NCI-H2227 treated with DMSO at 0.1 percent for 48 hours (cell line): ENCODE measurements around the gene DSTN.

Experiments
- DNase-seq: peaks from one replicate; lab custom pipeline; 2025; lab: John Stamatoyannopoulos, UW

The DSTN gene

DNA sequence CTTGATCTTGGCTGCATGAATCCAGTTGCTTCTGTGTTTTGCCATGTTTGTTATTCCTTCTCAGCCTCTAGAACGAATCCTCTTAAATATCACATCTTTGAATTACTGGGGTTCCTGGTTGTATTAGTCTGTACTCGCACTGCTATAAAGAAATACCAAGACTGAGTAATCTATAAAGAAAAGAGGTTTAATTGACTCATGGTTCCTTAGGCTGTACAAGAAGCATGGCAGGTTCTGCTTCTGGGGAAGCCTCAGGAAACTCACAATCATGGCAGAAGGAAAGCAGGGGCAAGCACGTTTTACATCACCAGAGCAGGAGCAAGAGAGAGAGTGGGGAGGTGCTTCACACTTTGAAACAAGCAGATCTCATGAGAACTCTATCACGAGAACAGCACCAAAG is 20.7 kb upstream of the DSTN start:
- DNase-seq: no peak

DNA sequence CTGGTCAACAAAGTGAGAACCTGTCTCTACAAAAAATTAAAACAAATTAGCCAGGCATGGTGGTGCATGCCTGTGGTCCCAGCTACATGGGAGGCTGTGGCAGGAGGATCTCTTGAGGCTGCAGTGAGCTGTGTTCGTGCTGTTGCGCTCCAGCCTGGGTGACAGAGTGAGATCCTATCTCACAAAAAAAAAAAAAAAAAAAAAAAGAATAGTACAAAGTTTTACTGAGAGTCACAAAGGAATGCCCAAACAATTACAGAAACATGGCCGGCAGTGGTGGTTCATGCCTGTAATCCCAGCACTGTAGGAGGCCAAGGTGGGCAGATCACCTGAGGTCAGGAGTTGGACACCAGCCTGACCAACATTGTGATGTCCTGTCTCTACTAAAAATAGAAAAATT is 14.8 kb upstream of the DSTN start:
- DNase-seq: no peak

DNA sequence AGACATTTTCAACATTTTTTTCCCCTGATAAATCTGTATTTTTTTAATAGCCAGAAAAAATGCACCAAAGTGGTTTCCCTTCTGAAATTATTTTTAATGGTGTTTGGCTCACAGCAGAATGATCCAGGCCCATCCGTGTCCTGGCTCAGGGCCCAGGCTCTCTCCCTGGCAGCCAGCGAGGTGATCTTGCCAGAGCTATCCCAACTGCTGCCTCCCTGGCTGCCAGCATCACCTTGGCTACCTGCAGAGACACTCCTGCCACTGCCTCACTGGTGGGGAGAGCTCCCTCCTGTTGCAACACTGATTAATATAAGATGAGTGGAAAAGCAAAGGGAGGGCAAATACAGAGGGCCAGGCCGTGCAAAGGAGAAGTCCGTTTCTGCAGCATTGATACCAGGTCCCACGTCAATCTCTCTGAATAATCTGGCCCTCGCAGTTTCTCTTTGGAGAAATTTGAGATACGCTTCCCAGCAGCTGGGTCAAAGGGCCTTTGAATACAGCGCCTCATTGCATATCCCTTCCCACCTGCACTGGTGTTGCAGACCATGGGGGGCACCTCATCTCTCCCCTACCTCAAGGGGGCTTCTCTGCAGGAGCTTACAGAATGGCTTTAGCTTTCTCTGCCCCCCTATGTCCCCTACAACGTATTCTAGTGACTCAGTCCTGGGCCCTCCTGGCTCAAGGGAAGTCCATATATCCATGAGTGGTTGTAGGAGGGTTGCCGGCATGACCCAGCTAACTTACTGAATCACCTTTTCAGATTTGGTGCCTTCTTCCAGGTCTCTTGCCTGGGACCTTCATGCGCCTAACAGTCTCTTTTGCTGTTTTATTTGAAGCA is 12.8 kb upstream of the DSTN start:
- no peak for DNase-seq

DNA sequence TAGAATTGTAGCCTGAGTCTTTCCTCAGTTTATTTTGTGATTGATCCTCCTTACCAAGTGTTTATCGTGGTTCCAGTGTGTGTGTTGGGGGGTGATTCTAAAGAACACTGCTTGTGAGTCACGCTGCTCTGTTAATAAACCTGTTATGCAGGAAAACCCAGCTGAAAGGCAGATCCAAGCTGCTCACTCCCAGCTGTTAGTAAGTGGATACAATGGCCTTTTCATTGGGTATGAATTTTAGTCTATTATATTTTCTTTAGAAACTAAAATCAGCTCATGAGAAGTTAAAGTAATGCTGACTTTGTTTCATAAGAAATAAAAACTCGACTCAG is 12.2 kb upstream of the DSTN start:
- DNase-seq: no peak

DNA sequence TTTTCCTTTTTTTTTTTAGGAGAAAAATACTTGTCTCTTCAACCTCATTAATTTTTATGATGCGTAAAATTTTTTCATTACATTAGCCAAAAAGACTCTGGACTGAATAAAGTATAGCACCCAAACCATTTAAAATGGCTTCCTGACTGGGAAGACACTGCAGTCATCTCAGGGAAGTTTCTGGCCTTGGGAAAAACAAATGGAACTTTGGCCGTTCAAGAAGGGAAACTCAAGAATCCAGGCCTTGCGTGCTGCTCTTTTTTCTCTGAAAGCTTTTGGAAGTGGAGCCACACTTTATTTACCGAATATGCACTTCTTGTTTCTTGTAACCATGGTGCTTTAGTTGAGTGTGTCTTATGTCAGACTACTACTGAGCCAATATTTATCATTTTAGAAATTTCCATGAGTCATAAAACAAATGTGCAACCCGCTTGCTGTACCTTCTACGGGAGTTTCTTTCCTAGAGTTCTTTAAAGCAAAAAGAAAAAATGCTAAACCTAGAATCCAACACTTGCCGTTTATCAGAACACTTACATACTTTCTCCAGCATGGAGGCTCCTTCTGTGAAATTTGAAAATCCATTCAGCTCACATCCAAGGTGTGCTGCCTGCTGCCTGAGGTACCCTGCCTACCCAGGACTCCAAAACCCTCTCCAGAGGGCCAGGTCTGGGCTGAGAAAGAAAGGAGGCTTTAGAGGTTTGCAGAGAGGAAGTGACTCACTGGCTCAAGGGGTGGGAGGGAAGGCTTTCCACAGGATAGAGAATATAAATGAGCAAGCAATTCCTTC is 11.5 kb upstream of the DSTN start:
- DNase-seq: no peak

DNA sequence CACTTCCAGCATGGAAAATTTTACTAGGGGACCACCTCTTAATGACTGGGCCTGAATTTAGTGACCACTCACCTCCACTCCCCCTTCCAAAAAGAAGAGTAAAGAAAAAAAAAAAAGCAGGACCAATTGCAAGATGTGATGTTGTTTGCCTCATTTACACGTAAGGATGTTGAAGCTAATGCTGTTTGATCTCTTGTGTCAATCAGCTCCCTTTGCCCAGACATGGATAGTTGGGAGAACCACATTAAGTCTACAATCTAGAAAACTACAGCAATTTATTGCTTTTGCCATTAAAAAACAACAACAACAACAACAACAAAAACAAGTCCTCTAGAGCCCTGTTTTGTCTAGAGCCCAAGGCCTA is 11.0 kb upstream of the DSTN start:
- no peak for DNase-seq

DNA sequence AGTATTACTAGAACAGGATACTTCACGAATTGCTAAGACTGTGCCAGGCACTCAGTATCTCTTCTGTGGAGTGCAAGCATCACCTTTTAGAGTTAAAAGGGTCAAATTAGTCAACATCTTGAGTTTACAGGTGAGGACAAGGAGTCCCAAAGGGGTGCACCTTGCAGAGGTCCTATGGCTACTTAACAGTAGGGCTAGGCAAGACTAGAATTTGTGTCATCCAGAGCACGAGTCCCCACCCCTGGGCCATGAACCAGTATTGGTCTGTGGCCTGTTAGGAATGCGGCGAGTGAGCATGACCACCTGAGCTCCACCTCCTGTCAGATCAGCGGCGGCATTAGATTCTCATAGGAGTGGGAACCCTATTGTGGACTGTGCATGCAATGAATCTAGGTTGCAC is 10.5 kb upstream of the DSTN start:
- DNase-seq: no peak

DNA sequence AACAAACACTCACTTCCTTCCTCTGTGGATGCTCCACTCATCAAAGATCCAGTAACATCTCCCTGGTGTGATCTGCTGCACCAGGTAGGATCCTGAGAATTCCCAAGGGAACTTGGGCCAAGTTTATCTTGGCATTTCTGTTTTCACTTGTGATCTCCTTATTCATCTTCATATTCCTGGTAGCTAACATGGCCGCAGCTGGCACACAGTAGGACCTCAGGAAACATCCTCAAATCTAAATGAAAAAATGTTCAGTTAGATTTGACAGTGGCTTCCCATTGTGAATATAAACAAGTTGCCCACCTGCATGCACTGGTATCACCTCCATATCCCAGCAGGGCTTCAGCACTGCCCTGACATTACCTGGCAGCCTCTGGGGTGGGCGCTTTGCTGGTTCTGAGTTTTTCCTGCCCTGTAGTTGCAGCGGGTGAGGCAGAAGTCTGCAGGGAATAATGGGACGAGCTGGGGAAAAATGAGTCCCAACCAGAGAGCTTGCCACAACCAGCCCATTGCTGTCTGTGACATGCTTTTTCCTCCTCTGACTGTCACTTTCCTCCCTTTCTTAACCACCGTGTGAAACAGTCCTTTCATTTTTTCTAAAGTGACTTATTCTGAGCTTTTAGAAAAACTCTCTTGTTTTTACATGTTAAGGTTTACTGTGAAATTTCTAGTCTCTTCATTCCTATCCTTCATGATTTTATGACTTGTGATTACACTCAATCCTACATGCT is 9.4 kb upstream of the DSTN start:
- no peak for DNase-seq

DNA sequence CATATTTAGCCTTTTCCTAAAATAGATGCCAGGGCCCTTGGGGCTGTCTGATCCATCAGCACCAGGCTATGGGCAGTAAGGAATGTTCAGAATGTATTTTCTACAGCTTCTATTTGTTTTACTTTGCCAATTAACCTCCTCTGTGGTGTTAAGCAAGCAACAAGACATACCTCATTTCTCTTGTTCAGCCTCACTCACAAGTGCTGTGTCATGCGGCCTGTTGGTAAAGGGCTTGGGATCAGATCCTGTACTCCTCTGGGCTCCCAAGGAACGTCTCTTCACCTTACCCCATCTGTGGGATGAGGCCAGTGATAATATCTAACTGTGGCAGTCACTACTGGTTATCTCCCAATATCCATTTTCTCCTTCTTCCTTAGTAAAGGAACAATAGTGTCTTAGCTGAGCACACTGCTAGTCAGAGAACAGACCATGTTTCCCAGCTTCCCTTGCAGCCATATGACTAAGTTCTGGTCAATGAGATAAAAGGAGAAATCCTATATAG is 7.0 kb upstream of the DSTN start:
- no peak for DNase-seq

DNA sequence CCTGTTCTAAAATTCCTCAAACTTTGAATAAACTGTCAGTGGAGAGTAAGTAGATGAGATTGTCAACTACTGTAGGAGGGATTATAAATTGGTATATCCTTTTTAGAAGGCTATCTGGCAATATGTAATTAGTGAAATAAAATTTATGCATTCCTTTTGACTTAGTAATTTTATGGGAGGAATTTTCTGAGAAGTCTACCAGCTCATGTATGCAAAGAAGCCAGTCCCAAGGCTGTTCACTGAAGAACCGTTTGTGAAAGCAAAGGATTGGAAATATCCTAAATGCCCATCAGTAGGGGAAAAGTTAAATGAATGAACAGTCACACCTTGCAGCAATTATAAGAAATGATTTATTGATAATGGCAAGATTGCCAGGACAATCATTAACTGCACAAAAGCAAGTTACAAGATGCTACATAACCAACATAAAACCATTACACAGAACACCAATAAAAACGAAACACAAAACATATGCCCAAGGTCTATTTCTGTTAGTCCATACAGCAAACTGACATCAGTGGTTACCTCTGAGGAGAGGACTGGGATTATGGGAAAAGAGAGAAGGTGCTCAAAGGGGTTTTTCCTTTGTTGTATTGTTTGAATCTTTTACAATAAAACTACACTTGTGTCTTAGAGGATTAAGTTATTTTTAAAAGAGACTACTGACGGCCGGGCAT is 4.6 kb upstream of the DSTN start:
- no peak for DNase-seq

DNA sequence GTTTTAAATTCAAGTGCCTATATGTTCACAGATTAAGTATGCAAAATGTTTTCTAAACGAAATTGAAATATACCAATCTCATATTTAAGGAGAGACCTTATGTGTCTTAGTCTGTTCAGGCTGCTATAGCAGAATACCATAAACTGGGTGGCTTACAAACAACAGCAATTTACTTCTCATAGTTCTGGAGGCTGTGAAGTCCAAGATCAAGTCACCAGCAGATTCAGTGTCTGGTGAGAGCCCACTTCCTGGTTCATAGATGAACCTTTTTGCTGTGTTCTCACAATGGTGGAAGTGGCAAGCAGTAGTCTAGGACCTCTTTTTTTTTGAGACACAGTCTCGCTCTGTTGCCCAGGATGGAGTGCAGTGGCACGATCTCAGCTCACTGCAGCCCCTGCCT is 3.5 kb upstream of the DSTN start:
- no peak for DNase-seq

DNA sequence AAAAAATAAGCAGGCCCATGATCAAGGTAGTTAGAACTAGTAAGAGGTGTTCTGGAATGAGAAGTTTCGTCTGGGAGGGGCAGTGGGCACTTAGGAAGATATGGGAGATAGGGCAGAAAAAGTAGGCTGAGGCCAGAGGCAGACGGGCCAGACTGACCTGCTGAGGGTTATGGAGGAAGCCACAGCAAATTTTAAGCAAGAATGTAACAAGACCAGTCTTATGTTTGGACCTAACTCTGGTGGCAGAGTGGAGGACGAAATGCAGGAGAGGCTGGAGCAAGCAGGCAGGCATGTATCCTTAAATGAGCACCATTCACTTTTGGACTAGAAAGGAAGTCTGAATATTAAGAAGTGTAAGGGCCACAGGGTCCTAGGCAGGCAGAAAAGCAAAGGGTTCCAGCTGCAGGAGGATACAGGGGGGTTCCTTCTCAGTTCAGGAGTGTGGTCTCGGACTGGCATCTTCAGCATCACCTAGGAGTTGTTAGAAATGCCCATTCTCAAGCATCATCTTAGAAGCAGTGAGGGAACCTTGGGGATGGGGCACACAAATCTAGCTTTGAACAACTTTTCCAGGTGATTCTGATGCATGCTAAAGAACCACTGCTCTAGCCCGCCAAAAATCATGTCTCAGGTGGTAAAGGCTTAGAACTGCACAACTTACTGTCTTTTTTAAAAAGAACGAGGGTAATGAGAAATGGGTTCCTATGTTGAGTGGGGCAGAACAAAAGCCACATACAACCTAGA is 1.7 kb upstream of the DSTN start:
- peak; percentile 8 for DNase-seq

DNA sequence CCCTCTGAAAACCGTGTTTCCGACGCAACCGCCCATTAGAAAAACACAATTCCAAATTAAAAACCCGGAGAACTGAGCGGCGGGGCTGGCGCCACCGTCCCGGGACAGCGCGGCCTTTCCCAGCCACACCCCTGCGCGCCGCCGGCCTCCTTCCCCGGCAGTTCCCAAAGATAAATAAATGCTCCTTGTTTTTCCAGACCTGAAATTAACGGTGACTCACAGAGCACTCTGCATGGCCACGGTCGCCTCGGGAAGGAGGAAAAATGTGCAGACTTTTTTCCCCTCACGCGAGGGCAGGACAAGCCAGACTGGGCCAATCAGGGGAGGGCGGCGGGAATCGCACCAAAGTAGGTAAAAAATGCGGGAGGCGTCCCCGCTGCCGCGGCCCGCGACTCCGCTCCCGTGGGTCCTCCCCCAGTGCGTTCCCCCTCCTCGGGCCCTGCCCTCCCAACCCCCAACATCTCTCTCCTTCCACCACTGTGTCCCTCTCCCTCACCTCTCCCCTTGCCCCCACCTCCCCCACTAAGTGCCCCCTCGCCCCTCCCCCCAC is 828 bp upstream of the DSTN start:
- DNase-seq: peak; percentile 68

DNA sequence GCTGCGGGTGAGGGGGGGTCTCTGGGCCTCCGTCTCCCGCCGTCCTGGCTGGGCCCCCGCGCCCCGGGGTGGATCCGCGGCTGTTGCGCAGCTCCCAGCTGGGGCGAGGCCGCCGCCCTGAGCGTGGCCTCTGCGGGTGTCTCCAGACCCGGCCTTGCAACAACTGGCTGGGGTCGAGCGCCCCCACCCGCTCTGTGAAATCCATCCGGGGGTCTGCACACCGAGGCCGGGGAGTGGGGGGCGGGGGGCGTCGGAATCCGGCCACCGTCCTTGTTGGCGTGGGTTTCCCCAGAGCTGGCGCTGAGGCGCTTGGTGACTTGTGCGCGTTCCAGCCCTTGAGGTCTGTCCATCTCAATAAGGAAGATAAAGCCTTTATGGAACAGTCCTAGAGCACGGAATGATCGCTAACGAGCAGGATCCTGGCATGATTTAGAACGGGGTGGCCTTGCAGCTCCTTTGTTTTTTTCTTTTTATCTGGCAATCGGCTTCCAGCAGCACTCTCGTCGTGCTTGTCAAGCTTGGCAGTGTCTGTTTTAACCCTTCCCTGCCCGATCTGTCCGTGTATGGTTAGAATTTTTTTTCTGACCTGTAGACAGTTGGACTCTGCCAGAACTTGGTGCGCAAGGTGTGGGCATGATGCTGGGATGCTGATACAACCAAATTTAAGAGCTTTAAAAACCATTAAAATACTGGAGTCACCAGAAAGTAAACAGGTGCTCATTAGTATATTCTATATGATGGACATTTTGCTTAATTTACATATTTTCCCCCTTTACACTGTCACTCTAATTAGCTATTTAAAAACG is 675 bp downstream of the DSTN start:
- DNase-seq: peak; percentile 56

DNA sequence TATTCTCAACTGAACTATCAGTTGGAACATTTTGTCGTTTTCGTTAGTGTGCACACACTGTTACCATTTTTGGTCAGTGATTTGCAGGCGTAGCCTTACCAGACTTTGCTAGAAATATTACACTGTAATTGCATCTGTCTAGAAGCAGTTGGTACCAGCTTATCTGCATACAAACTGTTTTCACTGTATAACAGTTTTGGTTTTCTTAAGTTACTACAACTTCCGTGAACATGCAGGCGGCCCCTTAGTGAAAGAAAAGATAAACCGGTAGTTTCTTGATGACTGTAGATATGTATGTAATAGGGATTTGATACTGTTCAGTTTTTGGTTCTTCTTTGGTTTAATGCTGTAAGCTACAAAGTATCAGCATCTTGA is 1.3 kb downstream of the DSTN start:
- DNase-seq: no peak

DNA sequence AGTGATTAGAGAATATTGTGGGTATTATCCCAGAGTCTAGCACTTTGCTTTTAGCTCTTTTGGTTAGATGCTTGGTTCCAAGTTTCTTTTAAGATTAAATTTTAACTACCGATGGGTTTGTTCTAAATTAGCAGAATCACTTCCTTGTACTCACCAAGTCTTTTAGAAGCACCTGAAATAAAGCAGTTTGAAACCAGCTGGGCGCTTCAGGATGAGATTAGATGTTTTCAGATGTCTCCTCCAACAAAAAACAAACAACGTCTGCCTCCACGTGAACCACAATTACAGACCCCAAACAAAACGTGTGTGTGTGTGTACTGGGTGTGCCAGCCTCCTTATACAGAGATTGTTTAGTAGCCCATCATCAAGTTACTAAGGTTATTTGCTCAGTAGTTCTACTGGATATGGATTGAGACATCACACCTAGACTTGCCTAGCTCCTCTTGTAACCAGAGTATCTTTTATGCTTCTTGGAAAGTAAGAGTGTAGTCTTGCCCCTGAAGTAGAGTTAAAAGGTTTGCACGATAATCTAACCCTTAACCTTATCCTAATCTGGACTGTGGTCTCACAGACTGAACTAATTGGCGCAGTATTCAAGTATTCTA is 2.3 kb downstream of the DSTN start:
- DNase-seq: peak; percentile 26

DNA sequence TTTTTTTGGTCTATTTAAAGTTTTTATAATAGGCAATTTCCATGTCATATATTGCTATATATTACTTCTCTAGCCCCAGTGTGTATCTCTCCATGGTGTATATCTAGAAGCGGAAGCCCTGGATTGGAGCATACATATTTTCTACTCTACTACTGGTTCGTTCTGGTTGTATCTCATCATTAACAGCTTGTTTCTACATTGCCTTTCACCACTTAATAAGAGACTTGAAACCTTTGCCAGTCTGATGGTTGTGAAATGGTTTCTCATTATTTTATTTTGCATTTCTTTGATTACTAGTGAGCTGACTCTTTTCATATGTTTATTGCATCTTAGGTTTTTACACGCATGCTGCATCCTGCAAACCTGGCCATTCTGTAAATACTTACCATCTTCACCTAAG is 3.6 kb downstream of the DSTN start:
- DNase-seq: no peak

DNA sequence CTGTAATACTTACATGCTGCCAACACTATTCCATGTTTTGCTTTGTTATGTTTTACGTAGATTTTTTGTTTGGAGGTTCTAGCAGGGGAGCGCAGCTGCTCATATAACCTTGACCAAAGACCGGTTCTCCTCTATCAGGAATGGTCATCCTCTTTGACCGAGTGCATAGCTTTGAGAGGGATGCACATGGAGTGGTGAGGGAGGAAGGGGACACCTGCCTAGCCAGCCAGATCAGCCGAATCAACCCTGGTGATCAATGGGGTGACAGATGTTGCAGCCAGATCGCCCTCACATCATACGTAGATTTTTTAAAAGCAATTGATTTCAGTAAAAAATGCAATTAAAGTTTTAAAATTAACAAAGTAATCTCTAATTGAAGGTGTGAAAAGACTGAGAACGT is 6.3 kb downstream of the DSTN start:
- DNase-seq: no peak

DNA sequence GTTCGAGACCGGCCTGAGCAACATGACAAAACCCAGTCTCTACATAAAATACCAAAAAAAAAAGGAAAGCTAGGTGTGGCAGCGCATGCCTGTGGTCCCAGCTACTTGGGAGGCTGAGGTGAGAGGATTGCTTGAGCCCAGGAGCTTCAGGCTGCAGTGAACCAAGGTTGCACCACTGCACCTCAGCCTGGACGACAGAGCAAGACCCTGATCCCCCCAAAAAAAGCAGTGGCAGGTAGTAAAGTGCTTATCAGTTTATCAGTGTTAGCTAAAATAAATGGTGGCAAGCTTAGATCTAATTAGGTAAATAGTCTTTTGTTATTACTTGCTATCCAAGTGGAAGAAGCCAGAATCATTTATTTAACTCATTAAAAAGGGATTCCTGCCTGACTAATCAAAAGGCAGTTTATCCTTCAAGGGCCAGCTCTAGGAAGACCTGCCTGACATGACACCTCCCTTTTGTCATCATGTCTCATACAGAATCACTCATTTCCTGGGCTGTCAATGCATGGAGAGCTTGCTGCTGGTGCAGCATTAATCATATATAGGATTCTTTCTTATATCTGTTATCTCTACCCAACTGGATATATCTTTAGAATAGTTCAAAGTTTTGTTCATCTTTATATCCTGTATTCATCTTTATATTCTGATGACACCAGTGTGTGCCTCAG is 9.6 kb downstream of the DSTN start:
- DNase-seq: no peak
